ENCODE results near the gene RFTN1.

DNA sequence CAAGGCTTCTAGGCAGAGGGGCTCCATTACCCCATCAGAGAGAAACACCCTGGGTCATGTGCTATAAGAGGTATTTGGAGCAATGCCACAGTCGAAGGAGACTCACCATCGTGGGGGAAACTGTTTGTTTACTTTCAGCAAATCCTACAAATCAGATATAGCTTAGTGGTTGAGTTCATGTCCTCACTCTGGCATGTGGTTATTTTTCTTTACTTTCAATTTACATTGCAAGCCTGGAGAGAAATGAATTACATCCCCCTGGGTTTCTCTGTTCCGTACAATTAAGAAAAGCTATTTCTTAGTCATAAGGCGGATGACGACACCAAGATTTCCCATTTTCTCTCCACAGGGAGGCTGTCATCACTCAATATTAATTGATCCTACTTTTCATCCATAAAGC is 36.9 kb downstream of the RFTN1 start:
- TF ChIP-seq, protein P1, sequence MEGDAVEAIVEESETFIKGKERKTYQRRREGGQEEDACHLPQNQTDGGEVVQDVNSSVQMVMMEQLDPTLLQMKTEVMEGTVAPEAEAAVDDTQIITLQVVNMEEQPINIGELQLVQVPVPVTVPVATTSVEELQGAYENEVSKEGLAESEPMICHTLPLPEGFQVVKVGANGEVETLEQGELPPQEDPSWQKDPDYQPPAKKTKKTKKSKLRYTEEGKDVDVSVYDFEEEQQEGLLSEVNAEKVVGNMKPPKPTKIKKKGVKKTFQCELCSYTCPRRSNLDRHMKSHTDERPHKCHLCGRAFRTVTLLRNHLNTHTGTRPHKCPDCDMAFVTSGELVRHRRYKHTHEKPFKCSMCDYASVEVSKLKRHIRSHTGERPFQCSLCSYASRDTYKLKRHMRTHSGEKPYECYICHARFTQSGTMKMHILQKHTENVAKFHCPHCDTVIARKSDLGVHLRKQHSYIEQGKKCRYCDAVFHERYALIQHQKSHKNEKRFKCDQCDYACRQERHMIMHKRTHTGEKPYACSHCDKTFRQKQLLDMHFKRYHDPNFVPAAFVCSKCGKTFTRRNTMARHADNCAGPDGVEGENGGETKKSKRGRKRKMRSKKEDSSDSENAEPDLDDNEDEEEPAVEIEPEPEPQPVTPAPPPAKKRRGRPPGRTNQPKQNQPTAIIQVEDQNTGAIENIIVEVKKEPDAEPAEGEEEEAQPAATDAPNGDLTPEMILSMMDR (IDR thresholded peaks at IDR 0.05) = no peak
- TF ChIP-seq POLR2A (IDR thresholded peaks at IDR 0.05) = no peak

Data from lower leg skin (tissue), 3 donors.